ENCODE measurements around the gene LGALS3BP. TPM values are rescaled to one million over a fixed set of nuclear protein-coding genes. Genes with fewer than 3 reads are reported as not detected.

The LGALS3BP gene
- total and polyA plus RNA-seq, 2 of the 4 experiments (the other 2 are of a cell fraction): 33.7 to 273 TPM

DNA sequence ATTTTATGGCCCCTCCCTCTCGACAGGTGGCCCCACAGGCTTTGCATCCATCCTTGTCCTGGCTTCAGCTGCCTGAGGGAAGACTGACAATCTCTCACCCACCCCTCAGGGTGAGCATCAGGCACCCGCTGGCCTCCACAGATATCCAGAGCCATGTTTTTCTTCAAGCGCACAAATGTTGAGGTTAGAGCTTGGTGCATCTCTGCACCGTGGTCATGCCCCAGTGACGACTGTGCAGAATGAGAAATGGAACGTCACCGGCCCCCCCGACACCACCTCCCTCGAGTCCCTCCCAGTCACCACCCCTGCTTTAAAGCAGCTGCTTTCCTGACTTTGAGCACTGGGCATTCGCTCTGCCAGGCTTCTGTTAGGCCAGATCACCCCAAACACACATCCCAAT, 34.8 kb downstream of the LGALS3BP start:
- Histone ChIP-seq H2BK15ac (ENCODE audit: low read depth, low read length) (no peak overlapping the region), H3K4me1 (ENCODE audit: control insufficient read depth, insufficient read depth, low read length) (peaks cover 3% of the 10 kb centered on the region; the same call in 1 of the 2 replicates), H3K9ac (ENCODE audit: low read depth, low read length) (no peak overlapping the region), H3K23ac (ENCODE audit: low read depth, low read length) (no peak overlapping the region), H3K18ac (ENCODE audit: low read depth, low read length) (no peak overlapping the region), H3K14ac (replicated peaks; ENCODE audit: low read depth, low read length) (no peak overlapping the region), H2BK120ac (ENCODE audit: low read depth, low read length) (no peak overlapping the region), H3K4ac (ENCODE audit: low read depth, low read length) (no peak overlapping the region), H2BK20ac (ENCODE audit: low read depth, low read length) (no peak overlapping the region), H2AK9ac (replicated peaks; ENCODE audit: low read depth, low read length, poor library complexity) (no peak overlapping the region), H3K4me3 (ENCODE audit: insufficient read depth, low read depth, low read length) (no peak overlapping the region), H3K9me3 (ENCODE audit: control insufficient read depth, insufficient read depth, low read length) (peaks cover 2% of the 10 kb centered on the region; the same call in 1 of the 2 replicates), H2AFZ (replicated peaks; ENCODE audit: low read length, poor library complexity) (no peak overlapping the region), H4K5ac (ENCODE audit: low read depth, low read length) (no peak overlapping the region), H4K8ac (ENCODE audit: low read depth in 2 of 2, low read length in 2 of 2) (no peak overlapping the region), H3K9me1 (ENCODE audit: insufficient read depth, low read length) (peaks cover 3% of the 10 kb centered on the region; the same call in 1 of the 2 replicates), H4K20me1 (ENCODE audit: insufficient read depth, low read length) (no peaks in the 10 kb centered on the region), H4K91ac (ENCODE audit: insufficient read depth, low read depth, low read length) (no peak overlapping the region), H3K56ac (ENCODE audit: extremely low read depth, insufficient read depth, low read length) (no peak overlapping the region), H2AK5ac (ENCODE audit: low read depth, low read length) (no peak overlapping the region), H3K27ac (ENCODE audit: insufficient read depth, low read length) (no peak overlapping the region), H2BK5ac (ENCODE audit: low read depth, low read length, poor library complexity, severe bottlenecking) (no peak overlapping the region), H3K27me3 (ENCODE audit: control insufficient read depth, insufficient read depth, low read length) (no peaks in the 10 kb centered on the region; the same call in 1 of the 2 replicates), H3K79me1 (ENCODE audit: low read depth in 1 of 2, low read length in 2 of 2) (no peaks in the 10 kb centered on the region), H3K4me2 (ENCODE audit: low read depth, low read length) (no peak overlapping the region), H3K36me3 (ENCODE audit: control insufficient read depth, insufficient read depth, low read length) (no peaks in the 10 kb centered on the region)
- ATAC-seq (ENCODE audit: low read depth) (no peak), DNase-seq (no peak)
- intact Hi-C loops (cut with micrococcal nuclease) (no loop called here), in situ Hi-C loops (cut with MboI; ENCODE audit: low sequenced_read_pairs) (no loop called here), dilution Hi-C loops (cut with HindIII; ENCODE audit: low sequenced_read_pairs, unreplicated experiment) (no loop called here)
- CTCF ChIA-PET: no interaction called here
- no TSS peak for BruUV-seq (replicated peaks)
- 69% methylated on average over 7 of the region's 10 CpGs; no CpG with 5 or more reads in 1 of the 2 experiments for WGBS, 2 experiments (ENCODE audit: extremely low coverage in 2 of 2, insufficient read length in 1 of 2)
- POLR2A ChIA-PET (ENCODE audit: unreplicated experiment): no interaction called here
- no peak for TF ChIP-seq NFE2L2 (IDR thresholded peaks at IDR 0.05; ENCODE audit: low read depth, low read length)
- TF ChIP-seq CEBPB (IDR thresholded peaks at IDR 0.05; ENCODE audit: low read depth, low read length): no peak
- no peak for TF ChIP-seq FOS (IDR thresholded peaks at IDR 0.05; ENCODE audit: low read depth, low read length)
- TF ChIP-seq MXI1 (IDR thresholded peaks at IDR 0.05; ENCODE audit: borderline replicate concordance, low read depth, low read length): no peak
- TF ChIP-seq RCOR1 (IDR thresholded peaks at IDR 0.05; ENCODE audit: insufficient replicate concordance, low read length): no peak
- TF ChIP-seq, protein P1, sequence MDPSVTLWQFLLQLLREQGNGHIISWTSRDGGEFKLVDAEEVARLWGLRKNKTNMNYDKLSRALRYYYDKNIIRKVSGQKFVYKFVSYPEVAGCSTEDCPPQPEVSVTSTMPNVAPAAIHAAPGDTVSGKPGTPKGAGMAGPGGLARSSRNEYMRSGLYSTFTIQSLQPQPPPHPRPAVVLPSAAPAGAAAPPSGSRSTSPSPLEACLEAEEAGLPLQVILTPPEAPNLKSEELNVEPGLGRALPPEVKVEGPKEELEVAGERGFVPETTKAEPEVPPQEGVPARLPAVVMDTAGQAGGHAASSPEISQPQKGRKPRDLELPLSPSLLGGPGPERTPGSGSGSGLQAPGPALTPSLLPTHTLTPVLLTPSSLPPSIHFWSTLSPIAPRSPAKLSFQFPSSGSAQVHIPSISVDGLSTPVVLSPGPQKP (IDR thresholded peaks at IDR 0.05; ENCODE audit: borderline replicate concordance, low read depth, low read length): no peak
- TF ChIP-seq RAD21 (IDR thresholded peaks at IDR 0.05; ENCODE audit: low read length): no peak
- TF ChIP-seq CTCF (conservative IDR thresholded peaks at IDR 0.05; ENCODE audit: low read depth, low read length): no peak
- TF ChIP-seq RFX5 (IDR thresholded peaks at IDR 0.05; ENCODE audit: low read depth, low read length): no peak
- TF ChIP-seq CHD1 (IDR thresholded peaks at IDR 0.05; ENCODE audit: low read depth, low read length): no peak
- no peak for TF ChIP-seq POLR2A (IDR thresholded peaks at IDR 0.05; ENCODE audit: low read depth, low read length)
- TF ChIP-seq MAZ (IDR thresholded peaks at IDR 0.05; ENCODE audit: borderline replicate concordance, low read depth, low read length): no peak
- TF ChIP-seq BHLHE40 (IDR thresholded peaks at IDR 0.05; ENCODE audit: low read depth, low read length): no peak
- TF ChIP-seq, protein P2, sequence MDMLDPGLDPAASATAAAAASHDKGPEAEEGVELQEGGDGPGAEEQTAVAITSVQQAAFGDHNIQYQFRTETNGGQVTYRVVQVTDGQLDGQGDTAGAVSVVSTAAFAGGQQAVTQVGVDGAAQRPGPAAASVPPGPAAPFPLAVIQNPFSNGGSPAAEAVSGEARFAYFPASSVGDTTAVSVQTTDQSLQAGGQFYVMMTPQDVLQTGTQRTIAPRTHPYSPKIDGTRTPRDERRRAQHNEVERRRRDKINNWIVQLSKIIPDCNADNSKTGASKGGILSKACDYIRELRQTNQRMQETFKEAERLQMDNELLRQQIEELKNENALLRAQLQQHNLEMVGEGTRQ (IDR thresholded peaks at IDR 0.05; ENCODE audit: low read depth, low read length): no peak
- no peak for TF ChIP-seq MAFK (IDR thresholded peaks at IDR 0.05; ENCODE audit: low read depth, low read length)
- no peak for TF ChIP-seq SMC3 (IDR thresholded peaks at IDR 0.05; ENCODE audit: low read depth, low read length)
